Vagina (tissue), 2 donors: ENCODE results near the gene ADAMTS17. TPM values are rescaled to one million over a fixed set of nuclear protein-coding genes. Genes with fewer than 3 reads are reported as not detected.

Experiments used
- DNase-seq, 2 donors: peaks; one replicate each; pipeline ENCODE4 v3.0.0-alpha.2; 2017; ENCODE audit errors: extremely low spot score in 2 of 2
- H3K27ac ChIP-seq: fragments of 200-600 bp; sonication (generic); one replicate; pipeline ENCODE4 v1.5.1; 2019
- H3K27me3 ChIP-seq: fragments of 200-600 bp; sonication (generic); one replicate; pipeline ENCODE4 v1.5.1; 2019
- H3K36me3 ChIP-seq, 2 donors: fragments of 200-600 bp; sonication (generic); one replicate each; pipeline ENCODE4 v1.5.1; 2017 to 2019
- H3K4me1 ChIP-seq: fragments of 200-600 bp; sonication (generic); one replicate; pipeline ENCODE4 v1.5.1; 2019
- H3K4me3 ChIP-seq, 2 donors: fragments of 200-600 bp; sonication (generic); 1 replicate in 1 of 2; 2 replicates in 1 of 2; pipeline ENCODE4 v1.5.1; 2016 to 2019
- H3K9me3 ChIP-seq: fragments of 200-600 bp; sonication (generic); one replicate; pipeline ENCODE4 v1.5.1; 2019
- CTCF ChIP-seq, 3 experiments: fragments of 450-650 bp in 2 of 3; fragments of 200-600 bp in 1 of 3; sonication (generic) in 1 of 3; IDR thresholded peaks; one replicate each; pipeline ENCODE4 v1.5.1; 2017 to 2019; ENCODE audit warnings: antibody characterized with exemption in 3 of 3, mild to moderate bottlenecking in 2 of 3, moderate library complexity in 2 of 3
- POLR2A ChIP-seq, 2 donors: fragments of 450-650 bp; IDR thresholded peaks; one replicate each; pipeline ENCODE4 v1.6.1; 2017; ENCODE audit warnings: antibody characterized with exemption in 2 of 2, mild to moderate bottlenecking in 2 of 2, moderate library complexity in 2 of 2
- POLR2AphosphoS5 ChIP-seq, 2 donors: sonication (generic); formaldehyde crosslinking; IDR thresholded peaks; one replicate each; pipeline ENCODE4 v1.9.0; 2017; ENCODE audit warnings: antibody characterized with exemption in 2 of 2, mild to moderate bottlenecking in 2 of 2, low read depth in 1 of 2; ENCODE audit not compliant: insufficient read depth in 1 of 2
- intact Hi-C: fragments of 100-400 bp; cut with DNase I; formaldehyde crosslinking; loops from one replicate; pipeline ENCODE4 v1.15.1; 2023
- total RNA-seq: library from RNA; depleted of rRNA; stranded (reverse); fragments of >200 nt; gene quantifications from one replicate; pipeline ENCODE4 v1.2.3, GENCODE V29; 2016

ADAMTS17 gene
- total RNA-seq, 1 donor from 2014 or later, result 16.0 TPM

DNA sequence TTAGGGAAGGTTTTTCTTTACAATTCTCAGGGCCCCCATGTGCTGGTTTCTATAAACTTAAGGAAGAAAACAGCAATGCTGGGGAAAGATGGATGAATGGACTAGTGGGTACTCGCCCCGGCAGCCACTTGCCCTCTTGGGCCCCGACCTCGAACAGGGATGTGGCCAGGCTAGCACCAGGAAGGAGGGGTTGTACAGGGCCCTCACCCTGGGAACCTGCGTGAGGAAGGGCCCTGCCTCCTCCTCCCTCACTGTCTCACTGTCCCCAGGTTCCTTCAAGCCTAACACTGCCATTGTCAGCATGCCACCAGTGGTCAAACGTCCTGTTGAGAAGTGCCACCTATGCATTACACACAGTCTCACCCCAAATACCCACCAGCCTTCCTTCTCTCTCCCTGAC lies 9.1 kb downstream of the ADAMTS17 start:
- Histone ChIP-seq H3K27me3 (no peaks in the 10 kb centered on the region), H3K4me1 (peaks cover 12% of the 10 kb centered on the region), H3K36me3 (no peaks in the 10 kb centered on the region), H3K9me3 (no peaks in the 10 kb centered on the region), H3K4me3 (no peak overlapping the region), H3K27ac (no peak overlapping the region)
- TF ChIP-seq CTCF (IDR thresholded peaks at IDR 0.05), result no peak
- TF ChIP-seq POLR2AphosphoS5 (IDR thresholded peaks at IDR 0.05; ENCODE audit: insufficient read depth in 1 of 2, low read depth in 1 of 2), result no peak
- TF ChIP-seq POLR2A (IDR thresholded peaks at IDR 0.05), result no peak
- intact Hi-C loops, result no loop called here
- DNase-seq, result peak in 1 of 2 donors; percentile 19

DNA sequence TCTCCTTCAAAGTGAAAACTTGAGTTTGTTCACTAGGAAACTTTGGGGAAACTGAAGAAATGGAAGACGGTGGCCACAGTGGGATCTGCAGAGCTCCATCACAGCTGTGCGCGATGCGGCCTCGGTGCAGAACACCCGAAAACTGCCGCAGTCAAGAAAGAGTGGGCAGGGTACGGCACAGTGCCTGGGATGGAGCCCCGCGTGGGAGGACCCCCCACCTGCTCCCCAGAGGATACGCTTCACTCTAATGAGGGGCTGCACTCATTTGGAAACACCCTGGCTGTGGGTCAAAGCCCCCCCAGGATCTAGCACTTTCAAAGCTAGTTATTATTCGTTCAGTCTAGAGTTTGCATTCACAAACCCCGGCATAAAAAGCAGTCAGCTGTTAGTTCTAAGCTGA lies 9.5 kb downstream of the ADAMTS17 start:
- no peak for TF ChIP-seq POLR2AphosphoS5 (IDR thresholded peaks at IDR 0.05; ENCODE audit: insufficient read depth in 1 of 2, low read depth in 1 of 2)
- TF ChIP-seq POLR2A (IDR thresholded peaks at IDR 0.05), result no peak
- no peak for TF ChIP-seq CTCF (IDR thresholded peaks at IDR 0.05)
- Histone ChIP-seq H3K27me3 (no peaks in the 10 kb centered on the region), H3K9me3 (no peaks in the 10 kb centered on the region), H3K4me1 (peaks cover 12% of the 10 kb centered on the region), H3K4me3 (no peak overlapping the region), H3K36me3 (no peaks in the 10 kb centered on the region), H3K27ac (no peak overlapping the region)
- peak in 1 of 2 donors; percentile 46 for DNase-seq
- intact Hi-C loops, result no loop called here

DNA sequence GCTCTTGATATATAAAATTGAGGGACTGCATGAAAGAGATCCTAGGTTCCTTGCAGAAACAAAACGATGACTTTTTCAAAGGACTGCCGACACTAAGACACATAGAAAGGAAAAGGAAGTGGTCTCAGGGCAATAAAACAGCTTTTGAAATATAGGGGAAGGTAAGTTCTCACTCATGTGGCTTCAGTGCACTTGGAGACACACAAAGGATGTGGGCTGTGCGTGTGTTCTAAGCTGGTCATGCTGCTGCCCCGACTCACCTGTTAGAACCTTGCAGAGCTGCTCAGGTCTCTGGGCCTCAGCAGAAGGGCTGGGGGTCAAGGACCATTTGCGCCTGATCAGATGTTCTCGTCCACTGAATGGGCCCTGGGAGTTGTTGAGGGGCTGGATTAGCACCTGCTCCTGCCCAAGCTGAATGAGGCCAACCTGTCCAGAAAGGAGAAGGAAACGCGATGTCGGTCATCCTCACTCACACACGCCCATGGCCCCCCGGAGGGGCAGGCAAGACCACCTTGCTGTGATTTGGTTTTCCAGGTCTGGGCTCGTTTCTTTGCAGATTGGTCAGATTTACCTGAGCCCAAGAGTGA lies 11.1 kb downstream of the ADAMTS17 start:
- no peak overlapping the region for H3K4me3 ChIP-seq
- peaks cover 12% of the 10 kb centered on the region for H3K4me1 ChIP-seq
- no peak for TF ChIP-seq POLR2AphosphoS5 (IDR thresholded peaks at IDR 0.05; ENCODE audit: insufficient read depth in 1 of 2, low read depth in 1 of 2)
- TF ChIP-seq POLR2A (IDR thresholded peaks at IDR 0.05), result no peak
- no peak for TF ChIP-seq CTCF (IDR thresholded peaks at IDR 0.05)
- H3K36me3 ChIP-seq, result no peaks in the 10 kb centered on the region
- DNase-seq, result peak in 1 of 2 donors; percentile 77
- intact Hi-C loops, result no loop called here
- H3K9me3 ChIP-seq, result no peaks in the 10 kb centered on the region
- no peaks in the 10 kb centered on the region for H3K27me3 ChIP-seq
- no peak overlapping the region for H3K27ac ChIP-seq

DNA sequence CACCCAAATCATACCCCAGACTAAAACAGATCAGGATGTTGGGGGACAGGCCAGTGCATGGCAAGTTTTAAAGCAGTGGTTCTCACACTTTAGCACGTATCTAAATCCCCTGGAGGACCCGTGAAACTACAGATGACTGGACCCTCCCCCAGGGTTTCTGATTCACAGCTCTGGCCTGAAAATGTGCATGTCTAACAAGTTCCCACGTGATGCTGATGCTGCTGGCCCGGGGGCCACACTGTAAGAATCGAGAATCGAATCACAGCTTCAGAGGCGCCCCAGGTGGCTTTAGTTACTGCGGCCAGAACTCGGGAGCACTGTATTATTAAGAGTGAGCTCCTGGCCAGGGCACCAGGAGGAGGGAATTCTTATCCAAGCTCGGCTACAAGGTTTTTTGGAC lies 11.6 kb downstream of the ADAMTS17 start:
- Histone ChIP-seq H3K27me3 (no peaks in the 10 kb centered on the region), H3K27ac (no peak overlapping the region), H3K4me1 (peaks cover 12% of the 10 kb centered on the region), H3K4me3 (no peak overlapping the region), H3K9me3 (no peaks in the 10 kb centered on the region), H3K36me3 (no peaks in the 10 kb centered on the region)
- no peak for DNase-seq
- TF ChIP-seq POLR2A (IDR thresholded peaks at IDR 0.05) (no peak), CTCF (IDR thresholded peaks at IDR 0.05) (no peak), POLR2AphosphoS5 (IDR thresholded peaks at IDR 0.05; ENCODE audit: insufficient read depth in 1 of 2, low read depth in 1 of 2) (no peak)
- intact Hi-C loops, result no loop called here

GRCh38 chr15:100328796-100329195 lies 13.0 kb downstream of the ADAMTS17 start:
- no peaks in the 10 kb centered on the region for H3K36me3 ChIP-seq
- no peak for DNase-seq
- H3K9me3 ChIP-seq, result no peaks in the 10 kb centered on the region
- intact Hi-C loops, result no loop called here
- TF ChIP-seq POLR2AphosphoS5 (IDR thresholded peaks at IDR 0.05; ENCODE audit: insufficient read depth in 1 of 2, low read depth in 1 of 2) (no peak), POLR2A (IDR thresholded peaks at IDR 0.05) (no peak), CTCF (IDR thresholded peaks at IDR 0.05) (no peak)
- no peaks in the 10 kb centered on the region for H3K27me3 ChIP-seq
- no peak overlapping the region for H3K27ac ChIP-seq
- peaks cover 12% of the 10 kb centered on the region for H3K4me1 ChIP-seq
- H3K4me3 ChIP-seq, result no peak overlapping the region
